ENCODE data around the gene BAX. TPM values are rescaled to one million over a fixed set of nuclear protein-coding genes. Genes with fewer than 3 reads are reported as not detected.

BAX gene
- total RNA-seq, 4 donors from 2014 or later: 31.4 to 61.2 (median 38.4) TPM

DNA sequence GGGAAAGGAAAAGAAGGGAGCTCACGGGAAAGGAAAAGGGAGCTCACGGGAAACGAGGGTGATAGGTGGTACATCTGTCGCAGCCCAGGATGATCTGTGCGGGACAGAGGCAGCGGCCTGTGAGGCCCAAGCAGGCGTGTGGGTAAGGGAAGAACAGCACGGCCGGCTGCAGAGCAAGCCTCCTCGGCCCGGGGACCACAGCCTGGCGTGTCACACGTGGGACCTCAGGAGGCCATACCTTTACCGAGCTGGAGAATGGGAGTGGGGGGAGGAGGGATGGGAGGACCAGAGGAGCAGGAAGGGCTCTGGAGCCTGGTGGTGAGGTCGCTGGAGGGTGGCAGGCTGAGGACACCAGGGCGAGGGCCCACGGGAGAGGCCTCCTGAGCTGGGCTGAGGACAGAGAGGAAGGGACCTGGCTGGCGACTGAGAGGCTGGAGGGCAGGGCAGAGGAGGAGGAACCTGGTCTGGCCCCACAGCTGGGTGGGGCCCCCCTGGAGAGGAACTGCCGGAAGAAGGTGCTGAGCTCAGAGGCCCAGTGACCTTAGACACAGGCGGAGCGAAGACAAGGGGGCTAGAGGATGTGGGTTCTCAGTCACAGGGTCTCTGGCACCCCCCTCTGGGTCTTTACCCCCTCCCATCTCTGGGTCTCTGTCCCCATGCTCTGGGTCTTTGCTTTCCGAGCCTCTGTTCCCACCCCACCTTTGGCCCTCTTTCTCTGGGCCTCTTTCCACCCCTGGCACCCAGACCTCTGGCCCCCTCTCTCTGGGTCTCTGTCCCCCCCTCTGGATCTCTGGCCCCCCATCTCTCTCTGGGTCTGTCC is 7.6 kb downstream of the BAX start:
- H3K4me3 ChIP-seq: peak overlapping the region in 1 of 4 donors; percentile 7
- H3K36me3 ChIP-seq: peaks cover 0 to 31% (median 0%) of the 10 kb centered on the region in 3 donors
- H3K4me1 ChIP-seq: peaks cover 0 to 44% (median 33%) of the 10 kb centered on the region in 4 donors
- 55 to 61% methylated on average over 22 of the region's 22 CpGs for WGBS, 2 donors
- H3K9me3 ChIP-seq: no peaks in the 10 kb centered on the region
- peak in 1 of 2 donors; percentile 44 for DNase-seq (ENCODE audit: low spot score in 2 of 2)
- TF ChIP-seq EP300 (IDR thresholded peaks at IDR 0.05) (peak in 1 of 2 donors; percentile 26), POLR2A (IDR thresholded peaks at IDR 0.05) (peak in 1 of 2 donors; percentile 51)
- TF ChIP-seq, protein P1, sequence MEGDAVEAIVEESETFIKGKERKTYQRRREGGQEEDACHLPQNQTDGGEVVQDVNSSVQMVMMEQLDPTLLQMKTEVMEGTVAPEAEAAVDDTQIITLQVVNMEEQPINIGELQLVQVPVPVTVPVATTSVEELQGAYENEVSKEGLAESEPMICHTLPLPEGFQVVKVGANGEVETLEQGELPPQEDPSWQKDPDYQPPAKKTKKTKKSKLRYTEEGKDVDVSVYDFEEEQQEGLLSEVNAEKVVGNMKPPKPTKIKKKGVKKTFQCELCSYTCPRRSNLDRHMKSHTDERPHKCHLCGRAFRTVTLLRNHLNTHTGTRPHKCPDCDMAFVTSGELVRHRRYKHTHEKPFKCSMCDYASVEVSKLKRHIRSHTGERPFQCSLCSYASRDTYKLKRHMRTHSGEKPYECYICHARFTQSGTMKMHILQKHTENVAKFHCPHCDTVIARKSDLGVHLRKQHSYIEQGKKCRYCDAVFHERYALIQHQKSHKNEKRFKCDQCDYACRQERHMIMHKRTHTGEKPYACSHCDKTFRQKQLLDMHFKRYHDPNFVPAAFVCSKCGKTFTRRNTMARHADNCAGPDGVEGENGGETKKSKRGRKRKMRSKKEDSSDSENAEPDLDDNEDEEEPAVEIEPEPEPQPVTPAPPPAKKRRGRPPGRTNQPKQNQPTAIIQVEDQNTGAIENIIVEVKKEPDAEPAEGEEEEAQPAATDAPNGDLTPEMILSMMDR (IDR thresholded peaks at IDR 0.05): no peak
- H3K27ac ChIP-seq: peak overlapping the region; percentile 92 to 97 (median 96)
- H3K27me3 ChIP-seq: no peaks in the 10 kb centered on the region

DNA sequence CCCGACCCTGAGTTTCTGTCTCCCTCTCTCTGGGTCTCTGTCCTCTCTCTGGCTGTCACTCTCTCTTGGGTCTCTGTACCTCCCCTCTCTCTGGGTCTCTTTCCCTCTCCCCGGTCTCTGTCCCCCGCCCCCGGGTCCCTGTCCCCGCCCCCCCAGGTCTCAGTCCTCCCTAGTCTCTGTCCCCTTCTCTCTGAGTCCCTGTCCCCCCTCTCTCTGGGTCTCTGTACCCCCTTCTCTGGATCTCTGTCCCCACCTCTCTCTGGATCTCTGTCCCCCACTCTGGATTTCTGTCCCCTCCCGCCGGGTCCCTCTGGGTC is 8.1 kb downstream of the BAX start:
- Histone ChIP-seq H3K27ac (peak overlapping the region; percentile 92 to 97 (median 96)), H3K36me3 (peaks cover 0 to 31% (median 0%) of the 10 kb centered on the region in 3 donors), H3K27me3 (no peaks in the 10 kb centered on the region), H3K4me1 (peaks cover 0 to 50% (median 37%) of the 10 kb centered on the region in 4 donors), H3K4me3 (peak overlapping the region in 1 of 4 donors; percentile 7), H3K9me3 (no peaks in the 10 kb centered on the region)
- no peak for DNase-seq (ENCODE audit: low spot score in 2 of 2)
- TF ChIP-seq, protein P1 (IDR thresholded peaks at IDR 0.05): no peak
- TF ChIP-seq EP300 (IDR thresholded peaks at IDR 0.05): no peak
- TF ChIP-seq POLR2A (IDR thresholded peaks at IDR 0.05): no peak
- WGBS, 2 donors: 53 to 55% methylated on average over 7 of the region's 7 CpGs

DNA sequence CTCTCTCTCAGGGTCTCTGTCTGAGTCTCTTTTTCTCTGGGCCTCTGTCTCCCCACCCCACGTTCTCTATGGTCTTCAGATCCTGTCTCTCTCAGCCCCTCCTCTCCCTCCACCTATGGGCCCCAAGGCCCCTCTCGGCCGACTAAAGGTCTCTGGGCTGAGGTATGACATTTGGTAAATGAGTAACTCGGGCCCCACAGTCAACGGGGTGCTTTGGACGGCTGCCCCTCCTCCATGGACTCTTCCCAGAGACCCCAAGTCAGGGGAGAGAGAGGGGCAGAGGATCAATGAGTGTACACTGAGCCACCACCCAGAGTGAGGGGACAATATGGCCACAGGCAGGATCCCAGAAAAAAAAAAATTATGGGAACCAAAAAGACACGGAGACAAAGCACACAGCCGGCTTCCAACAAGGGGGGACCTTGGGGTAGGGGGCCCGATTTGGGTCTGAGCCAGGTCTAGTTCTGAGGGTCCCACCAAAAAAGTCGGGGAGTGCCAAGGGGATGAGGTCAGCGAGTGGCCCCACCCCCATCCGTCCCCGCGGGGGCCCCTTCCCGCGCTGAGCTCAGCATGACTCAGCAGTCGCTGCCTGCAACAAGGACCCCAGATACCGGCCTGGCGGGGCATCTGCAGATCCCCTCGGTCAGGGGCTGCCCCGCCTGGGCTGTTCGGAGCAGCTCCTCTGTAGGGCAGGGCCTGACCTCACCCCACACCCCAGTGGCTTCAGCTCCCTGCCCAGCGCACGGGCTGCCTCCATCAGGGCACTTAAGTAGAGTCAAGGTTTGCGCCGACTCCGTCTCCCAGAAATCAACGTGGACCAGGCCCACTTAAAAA is 8.9 kb downstream of the BAX start:
- TF ChIP-seq EP300 (IDR thresholded peaks at IDR 0.05) (peak; percentile 48 to 80), POLR2A (IDR thresholded peaks at IDR 0.05) (peak in 1 of 2 donors; percentile 43)
- TF ChIP-seq, protein P1 (IDR thresholded peaks at IDR 0.05): no peak
- peak overlapping the region; percentile 34 to 97 (median 80) for H3K4me3 ChIP-seq
- 8 to 9% methylated on average over 19 to 20 of the region's 28 CpGs for WGBS, 2 donors
- no peaks in the 10 kb centered on the region for H3K27me3 ChIP-seq
- H3K36me3 ChIP-seq: peaks cover 0 to 35% (median 0%) of the 10 kb centered on the region in 3 donors
- H3K9me3 ChIP-seq: no peaks in the 10 kb centered on the region
- H3K27ac ChIP-seq: peak overlapping the region; percentile 92 to 97 (median 96)
- H3K4me1 ChIP-seq: peaks cover 0 to 57% (median 39%) of the 10 kb centered on the region in 4 donors
- DNase-seq (ENCODE audit: low spot score in 2 of 2): peak; percentile 68 to 72

DNA sequence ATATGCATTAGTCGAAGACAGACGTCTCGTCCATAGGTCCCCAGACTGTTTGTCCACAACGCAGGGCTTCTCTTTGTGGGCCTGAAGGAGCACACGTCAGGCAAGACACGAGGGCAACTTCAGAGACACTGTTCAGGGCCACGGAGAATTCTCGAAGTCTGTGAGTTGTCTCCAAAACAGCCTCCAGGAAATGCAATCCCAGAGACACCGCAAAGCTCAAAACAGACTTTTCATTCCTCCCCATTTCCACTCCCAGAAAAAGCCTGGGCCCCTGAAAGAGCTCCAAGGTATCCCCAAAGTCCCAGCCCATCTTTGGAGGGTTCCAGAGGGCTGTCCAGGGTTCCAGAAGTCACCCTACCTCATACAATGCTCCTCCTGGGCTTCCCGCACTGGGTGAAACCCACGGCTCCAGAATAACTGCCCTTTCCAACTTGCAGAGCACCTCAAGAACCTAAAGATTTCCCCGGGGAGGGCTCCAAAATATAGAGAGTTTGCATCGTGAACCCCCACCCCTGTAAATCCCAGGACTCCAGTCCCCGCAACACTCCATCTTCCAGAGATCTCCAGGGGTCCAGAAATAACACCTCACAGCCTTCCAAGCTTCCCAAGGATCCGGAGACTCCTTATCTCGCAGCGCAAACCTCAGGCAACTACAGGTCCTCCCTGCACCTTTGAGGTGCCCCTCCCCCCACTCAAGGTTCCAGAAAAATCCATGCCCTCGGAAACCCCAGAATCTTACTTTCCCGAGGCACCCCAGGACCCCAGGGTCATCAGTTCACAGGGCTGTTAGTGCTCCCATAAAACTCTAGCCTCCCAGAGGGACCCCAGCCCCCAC is 9.7 kb downstream of the BAX start:
- Histone ChIP-seq H3K4me3 (peak overlapping the region; percentile 34 to 97 (median 80)), H3K27ac (peak overlapping the region; percentile 92 to 97 (median 96)), H3K27me3 (no peaks in the 10 kb centered on the region), H3K4me1 (peaks cover 0 to 61% (median 39%) of the 10 kb centered on the region in 4 donors), H3K9me3 (no peaks in the 10 kb centered on the region), H3K36me3 (peaks cover 0 to 43% (median 0%) of the 10 kb centered on the region in 3 donors)
- TF ChIP-seq POLR2A (IDR thresholded peaks at IDR 0.05): no peak
- TF ChIP-seq EP300 (IDR thresholded peaks at IDR 0.05): no peak
- TF ChIP-seq, protein P1 (IDR thresholded peaks at IDR 0.05): no peak
- DNase-seq (ENCODE audit: low spot score in 2 of 2): no peak
- 16 to 19% methylated on average over 19 of the region's 19 CpGs for WGBS, 2 donors

Measured in tibial nerve (tissue), 4 donors.